ENCODE measurements around the gene MAP2K2. TPM values are rescaled to one million over a fixed set of nuclear protein-coding genes. Genes with fewer than 3 reads are reported as not detected.
A peak's percentile ranks its signal among the peaks of the same experiment; 100 is the strongest.

Gene MAP2K2
- total and polyA plus RNA-seq, 9 of the 15 experiments (the other 6 are each of a cell fraction or from before 2014, with no cell fraction given), result 1.0 to 151 (median 58.3) TPM

DNA sequence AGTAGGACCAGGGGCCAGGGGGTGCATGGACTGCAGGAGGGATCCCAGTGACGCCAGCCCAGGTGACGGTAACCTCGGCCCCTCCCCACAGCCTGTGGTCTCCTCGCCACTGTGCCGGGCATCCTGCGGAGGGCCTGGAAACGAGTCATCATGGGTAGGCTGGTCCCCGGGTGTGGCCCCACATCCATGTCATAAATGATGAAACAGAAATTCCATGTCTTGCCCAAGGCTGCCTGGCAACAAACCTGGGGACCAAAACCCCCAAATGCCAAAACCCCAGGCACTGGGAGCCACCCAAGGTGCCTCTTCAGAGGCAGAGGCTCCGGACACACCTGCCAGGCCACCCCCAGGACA, 20.9 kb downstream of the MAP2K2 start:
- no TSS peak for BruUV-seq (replicated peaks)

DNA sequence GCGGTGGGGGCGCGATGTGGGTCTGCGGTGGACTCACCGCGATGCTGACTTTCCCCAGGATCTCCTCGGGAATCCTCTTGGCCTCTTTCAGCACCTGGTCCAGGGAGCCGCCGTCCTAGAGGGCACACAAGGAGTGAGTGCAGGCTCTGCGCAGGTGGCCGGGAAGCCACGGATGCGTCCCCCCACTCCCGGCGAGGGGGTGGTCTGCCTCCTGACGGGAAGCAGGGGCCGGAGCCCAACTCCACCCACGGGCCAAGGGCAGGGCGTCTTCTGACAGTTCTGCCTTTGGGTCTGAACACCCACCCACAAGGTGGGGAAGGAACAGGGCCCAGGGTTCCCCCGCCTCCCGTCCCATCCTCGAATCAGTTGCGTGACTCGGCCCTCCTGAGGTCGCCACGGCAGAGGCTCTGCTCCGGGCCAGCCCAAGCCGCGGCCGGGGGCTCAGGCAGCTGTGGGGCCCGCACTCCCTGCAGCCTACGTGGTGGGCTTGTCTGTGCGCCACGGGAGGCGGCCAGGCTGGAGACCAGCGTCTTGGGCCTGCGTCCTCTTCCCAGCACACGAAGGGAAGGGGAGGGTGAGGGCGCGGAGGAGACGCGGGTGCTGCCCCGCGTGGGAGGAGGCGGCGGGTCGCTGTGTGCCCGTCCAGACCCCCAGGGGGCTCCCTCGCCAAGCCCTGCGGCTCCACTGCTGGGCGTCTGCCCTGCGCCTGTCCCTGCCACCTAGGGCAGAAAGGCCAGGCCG, 21.4 kb downstream of the MAP2K2 start:
- H3K4me3 ChIP-seq, result no peak overlapping the region
- ChIA-PET CTCF (ENCODE audit: low intra/inter-chr PET ratio) (no interaction called here), POLR2A (interaction anchor here (0.6 to 1.1 kb wide), 2 partner anchors 18 to 203 kb away, joined by 3 read pairs; no protein-coding TSS in a partner anchor)
- peaks cover 0 to 14% of the 10 kb centered on the region in 2 experiments; a peak in 2 of 5 replicates for H3K4me1 ChIP-seq (replicated peaks in 1 of 2; ENCODE audit: control insufficient read depth in 2 of 2, insufficient read depth in 2 of 2, low read length in 2 of 2)
- DNase-seq (ENCODE audit: extremely low read depth in 1 of 4, low spot score in 3 of 4), result peak in 1 of 4 experiments; percentile 22
- H3K27ac ChIP-seq (ENCODE audit: extremely low read depth, low read depth, low read length), result no peak overlapping the region
- no peak overlapping the region for H2AFZ ChIP-seq (ENCODE audit: low read depth, low read length)
- no peak for TF ChIP-seq U2AF2 (optimal IDR thresholded peaks at IDR 0.05; ENCODE audit: low read depth, low read length)
- TF ChIP-seq, protein P1, sequence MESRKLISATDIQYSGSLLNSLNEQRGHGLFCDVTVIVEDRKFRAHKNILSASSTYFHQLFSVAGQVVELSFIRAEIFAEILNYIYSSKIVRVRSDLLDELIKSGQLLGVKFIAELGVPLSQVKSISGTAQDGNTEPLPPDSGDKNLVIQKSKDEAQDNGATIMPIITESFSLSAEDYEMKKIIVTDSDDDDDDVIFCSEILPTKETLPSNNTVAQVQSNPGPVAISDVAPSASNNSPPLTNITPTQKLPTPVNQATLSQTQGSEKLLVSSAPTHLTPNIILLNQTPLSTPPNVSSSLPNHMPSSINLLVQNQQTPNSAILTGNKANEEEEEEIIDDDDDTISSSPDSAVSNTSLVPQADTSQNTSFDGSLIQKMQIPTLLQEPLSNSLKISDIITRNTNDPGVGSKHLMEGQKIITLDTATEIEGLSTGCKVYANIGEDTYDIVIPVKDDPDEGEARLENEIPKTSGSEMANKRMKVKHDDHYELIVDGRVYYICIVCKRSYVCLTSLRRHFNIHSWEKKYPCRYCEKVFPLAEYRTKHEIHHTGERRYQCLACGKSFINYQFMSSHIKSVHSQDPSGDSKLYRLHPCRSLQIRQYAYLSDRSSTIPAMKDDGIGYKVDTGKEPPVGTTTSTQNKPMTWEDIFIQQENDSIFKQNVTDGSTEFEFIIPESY (CRISPR knock-in tag; IDR thresholded peaks at IDR 0.05), result peak; percentile 83
- no peak for ATAC-seq
- H4K20me1 ChIP-seq (replicated peaks; ENCODE audit: control insufficient read depth, insufficient read depth, low read length), result no peaks in the 10 kb centered on the region
- in situ Hi-C loops (cut with MboI) (no loop called here), intact Hi-C loops (cut with micrococcal nuclease) (no loop called here)
- H3K27me3 ChIP-seq (ENCODE audit: control insufficient read depth in 2 of 2, insufficient read depth in 2 of 2, low read length in 2 of 2), result no peaks in the 10 kb centered on the region
- peaks cover 78% of the 10 kb centered on the region; the same call in 2 of the 3 replicates for H3K36me3 ChIP-seq (ENCODE audit: control insufficient read depth, insufficient read depth, low read length)
- no peaks in the 10 kb centered on the region for H3K9me1 ChIP-seq (ENCODE audit: control insufficient read depth, insufficient read depth, low read length)
- no peaks in the 10 kb centered on the region for H3K79me2 ChIP-seq (ENCODE audit: control insufficient read depth, insufficient read depth, low read length)
- H3K4me2 ChIP-seq (ENCODE audit: insufficient read depth, low read length), result no peak overlapping the region
- no peak overlapping the region; a peak in 1 of 4 replicates for H3K9ac ChIP-seq (ENCODE audit: insufficient read depth in 1 of 2, low read depth in 2 of 2, low read length in 2 of 2)
- 91% methylated on average over 41 of the region's 53 CpGs for WGBS (ENCODE audit: insufficient coverage, low coverage, missing lambda C conversion rate)
- no peak for FAIRE-seq
- H3K9me3 ChIP-seq (replicated peaks; ENCODE audit: control insufficient read depth, insufficient read depth, low read depth, low read length), result no peaks in the 10 kb centered on the region
- no TSS peak for BruUV-seq (replicated peaks)

More for the DNA sequence above, 20.9 kb downstream of the MAP2K2 start:
- H3K4me3 ChIP-seq, result no peak overlapping the region
- ChIA-PET POLR2A (no interaction called here), CTCF (ENCODE audit: low intra/inter-chr PET ratio) (no interaction called here)
- FAIRE-seq (no peak), DNase-seq (ENCODE audit: extremely low read depth in 1 of 4, low spot score in 3 of 4) (peak in 1 of 4 experiments; percentile 26), ATAC-seq (no peak)
- no peak for TF ChIP-seq HDAC6 (IDR thresholded peaks at IDR 0.05; ENCODE audit: low read depth, low read length)
- TF ChIP-seq RBFOX2 (IDR thresholded peaks at IDR 0.05; ENCODE audit: low read depth, low read length), result 0 out of 2 replicates have a peak, but pooled peaks have one; percentile 27
- no peak overlapping the region for H3K27ac ChIP-seq (ENCODE audit: extremely low read depth, low read depth, low read length)
- H3K27me3 ChIP-seq (ENCODE audit: control insufficient read depth in 2 of 2, insufficient read depth in 2 of 2, low read length in 2 of 2), result no peaks in the 10 kb centered on the region
- no peaks in the 10 kb centered on the region for H4K20me1 ChIP-seq (replicated peaks; ENCODE audit: control insufficient read depth, insufficient read depth, low read length)
- no peak overlapping the region for H3K4me2 ChIP-seq (ENCODE audit: insufficient read depth, low read length)
- H3K9ac ChIP-seq (ENCODE audit: insufficient read depth in 1 of 2, low read depth in 2 of 2, low read length in 2 of 2), result no peak overlapping the region
- H3K9me3 ChIP-seq (replicated peaks; ENCODE audit: control insufficient read depth, insufficient read depth, low read depth, low read length), result no peaks in the 10 kb centered on the region
- no peaks in the 10 kb centered on the region for H3K79me2 ChIP-seq (ENCODE audit: control insufficient read depth, insufficient read depth, low read length)
- peaks cover 0 to 12% of the 10 kb centered on the region in 2 experiments; a peak in 2 of 5 replicates for H3K4me1 ChIP-seq (replicated peaks in 1 of 2; ENCODE audit: control insufficient read depth in 2 of 2, insufficient read depth in 2 of 2, low read length in 2 of 2)
- peaks cover 76% of the 10 kb centered on the region; the same call in 2 of the 3 replicates for H3K36me3 ChIP-seq (ENCODE audit: control insufficient read depth, insufficient read depth, low read length)
- H2AFZ ChIP-seq (ENCODE audit: low read depth, low read length), result no peak overlapping the region
- WGBS (ENCODE audit: insufficient coverage, low coverage, missing lambda C conversion rate), result 92% methylated on average over 9 of the region's 9 CpGs
- intact Hi-C loops (cut with micrococcal nuclease), result no loop called here
- no peaks in the 10 kb centered on the region for H3K9me1 ChIP-seq (ENCODE audit: control insufficient read depth, insufficient read depth, low read length)
- in situ Hi-C loops (cut with MboI), result no loop called here
